ENCODE results near the gene EGFL7. TPM values are rescaled to one million over a fixed set of nuclear protein-coding genes. Genes with fewer than 3 reads are reported as not detected.
A peak's percentile ranks its signal among the peaks of the same experiment; 100 is the strongest.

Gene EGFL7
- total and polyA plus RNA-seq, 11 donors, result 56.4 to 142 (median 94.5) TPM

- intact Hi-C loops (cut with DNase I), result no loop called here
- Histone ChIP-seq H3K4me1 (peaks cover 0 to 40% (median 6%) of the 10 kb centered on the region in 12 donors), H3K36me3 (peaks cover 0 to 71% (median 44%) of the 10 kb centered on the region in 9 donors), H3K9me3 (no peaks in the 10 kb centered on the region), H3K27ac (peak overlapping the region in 5 of 12 donors; percentile 14 to 56 (median 46)), H3K4me3 (no peak overlapping the region), H3K27me3 (no peaks in the 10 kb centered on the region)
- peak; percentile 1 to 44 (median 3) for ATAC-seq
- peak in 1 of 5 donors; percentile 54 for DNase-seq
- TF ChIP-seq CTCF (IDR thresholded peaks at IDR 0.05) (no peak), POLR2A (IDR thresholded peaks at IDR 0.05) (no peak)
- 59 to 70% (median 70%) methylated on average over 22 to 26 of the region's 26 CpGs for WGBS, 4 donors
Measured at GRCh38 chr9:136673975-136674785, 11.5 kb downstream of the EGFL7 start.

- no peak for TF ChIP-seq POLR2A (IDR thresholded peaks at IDR 0.05)
- WGBS, 4 donors, result 41 to 57% (median 50%) methylated on average over 11 of the region's 11 CpGs
- ATAC-seq (peak; percentile 2 to 45 (median 6)), DNase-seq (peak in 2 of 5 donors; percentile 69 to 76)
- H3K27me3 ChIP-seq, result no peaks in the 10 kb centered on the region
- no peaks in the 10 kb centered on the region for H3K9me3 ChIP-seq
- intact Hi-C loops (cut with DNase I), result loop anchor here in 1 of 10 donors (5.0 kb wide), 1 partner anchor 37 kb away; the partner anchor contains the start of gene DIPK1B
- peak overlapping the region in 3 of 12 donors; percentile 31 to 55 (median 33) for H3K27ac ChIP-seq
- H3K4me3 ChIP-seq, result no peak overlapping the region
- H3K36me3 ChIP-seq, result peaks cover 0 to 64% (median 39%) of the 10 kb centered on the region in 9 donors
- peaks cover 0 to 40% (median 11%) of the 10 kb centered on the region in 12 donors for H3K4me1 ChIP-seq
Measured at GRCh38 chr9:136674786-136675349, 12.2 kb downstream of the EGFL7 start.

- intact Hi-C loops (cut with DNase I), result loop anchor here in 1 of 10 donors (5.0 kb wide), 1 partner anchor 37 kb away; the partner anchor contains the start of gene DIPK1B
- no peak for DNase-seq
- H3K27ac ChIP-seq, result peak overlapping the region in 1 of 12 donors; percentile 33
Measured at GRCh38 chr9:136675477-136676296, 13.0 kb downstream of the EGFL7 start.

More at GRCh38 chr9:136675477-136676296, 13.0 kb downstream of the EGFL7 start:
- H3K4me3 ChIP-seq, result no peak overlapping the region
- WGBS, 4 donors, result 76 to 90% (median 78%) methylated on average over 9 to 16 of the region's 16 CpGs
- H3K9me3 ChIP-seq, result no peaks in the 10 kb centered on the region
- ATAC-seq, result no peak
- peaks cover 0 to 39% (median 16%) of the 10 kb centered on the region in 12 donors for H3K4me1 ChIP-seq
- H3K27me3 ChIP-seq, result no peaks in the 10 kb centered on the region
- TF ChIP-seq POLR2A (IDR thresholded peaks at IDR 0.05) (no peak), CTCF (IDR thresholded peaks at IDR 0.05) (no peak)
- H3K36me3 ChIP-seq, result peaks cover 0 to 56% (median 33%) of the 10 kb centered on the region in 9 donors
